ENCODE results near the gene TBKBP1.

Gene TBKBP1

GRCh38 chr17:47697906-47698711 lies 4.1 kb downstream of the TBKBP1 start:
- no peak overlapping the region for H3K27ac ChIP-seq
- peak overlapping the region; percentile 21; the same call in 1 of the 2 replicates for H3K9ac ChIP-seq
- H3K4me3 ChIP-seq: peak overlapping the region; percentile 73; the same call in 1 of the 2 replicates
- TF ChIP-seq Cebpa-rat (IDR thresholded peaks at IDR 0.05): no peak
- H3K4me2 ChIP-seq: peak overlapping the region; percentile 100
- peaks cover 29% of the 10 kb centered on the region for H4K20me1 ChIP-seq
- H3K9me3 ChIP-seq: no peaks in the 10 kb centered on the region
- H3K4me1 ChIP-seq: peaks cover 84% of the 10 kb centered on the region
- H3K27me3 ChIP-seq: no peaks in the 10 kb centered on the region
- H3K36me3 ChIP-seq: peaks cover 19% of the 10 kb centered on the region

- H3K4me2 ChIP-seq: peak overlapping the region; percentile 100
- TF ChIP-seq Cebpa-rat (IDR thresholded peaks at IDR 0.05): no peak
Observed at GRCh38 chr17:47698749-47699535, 5.0 kb downstream of the TBKBP1 start.

GRCh38 chr17:47699536-47699840 lies 5.5 kb downstream of the TBKBP1 start:
- Histone ChIP-seq H3K36me3 (peaks cover 19% of the 10 kb centered on the region), H3K9me3 (no peaks in the 10 kb centered on the region), H3K4me1 (peaks cover 93% of the 10 kb centered on the region), H3K27ac (no peak overlapping the region), H3K4me3 (no peak overlapping the region), H3K27me3 (no peaks in the 10 kb centered on the region), H4K20me1 (peaks cover 36% of the 10 kb centered on the region), H3K9ac (no peak overlapping the region), H3K4me2 (peak overlapping the region; percentile 100)
- TF ChIP-seq Cebpa-rat (IDR thresholded peaks at IDR 0.05): no peak

More at GRCh38 chr17:47698749-47699535, 5.0 kb downstream of the TBKBP1 start:
- Histone ChIP-seq H3K27me3 (no peaks in the 10 kb centered on the region), H3K4me3 (0 out of 2 replicates have a peak overlapping the region, but pooled peaks have one; percentile 2), H4K20me1 (peaks cover 31% of the 10 kb centered on the region), H3K36me3 (peaks cover 19% of the 10 kb centered on the region), H3K27ac (no peak overlapping the region), H3K9ac (0 out of 2 replicates have a peak overlapping the region, but pooled peaks have one; percentile 10), H3K9me3 (no peaks in the 10 kb centered on the region), H3K4me1 (peaks cover 88% of the 10 kb centered on the region)

- Histone ChIP-seq H3K27me3 (no peaks in the 10 kb centered on the region), H4K20me1 (peaks cover 48% of the 10 kb centered on the region), H3K36me3 (peaks cover 19% of the 10 kb centered on the region), H3K27ac (peak overlapping the region; percentile 66), H3K9ac (peak overlapping the region; percentile 49; the same call in 1 of the 2 replicates), H3K4me2 (peak overlapping the region; percentile 94), H3K9me3 (no peaks in the 10 kb centered on the region), H3K4me3 (no peak overlapping the region), H3K4me1 (peaks cover 97% of the 10 kb centered on the region)
- TF ChIP-seq Cebpa-rat (IDR thresholded peaks at IDR 0.05): no peak
Observed at GRCh38 chr17:47700471-47701449, 6.8 kb downstream of the TBKBP1 start.

- no peaks in the 10 kb centered on the region for H3K9me3 ChIP-seq
- H3K27me3 ChIP-seq: no peaks in the 10 kb centered on the region
- peak overlapping the region; percentile 66 for H3K27ac ChIP-seq
- peak overlapping the region; percentile 48; the same call in 1 of the 2 replicates for H3K4me3 ChIP-seq
- TF ChIP-seq Cebpa-rat (IDR thresholded peaks at IDR 0.05): no peak
- H3K4me2 ChIP-seq: peak overlapping the region; percentile 94
- H4K20me1 ChIP-seq: peaks cover 55% of the 10 kb centered on the region
- peaks cover 97% of the 10 kb centered on the region for H3K4me1 ChIP-seq
- peak overlapping the region; percentile 49; the same call in 1 of the 2 replicates for H3K9ac ChIP-seq
- peaks cover 19% of the 10 kb centered on the region for H3K36me3 ChIP-seq
Observed at GRCh38 chr17:47701608-47702007, 7.6 kb downstream of the TBKBP1 start.

GRCh38 chr17:47702391-47702995 lies 8.5 kb downstream of the TBKBP1 start:
- Histone ChIP-seq H4K20me1 (peaks cover 52% of the 10 kb centered on the region), H3K27ac (peak overlapping the region; percentile 66), H3K4me2 (peak overlapping the region; percentile 94), H3K27me3 (no peaks in the 10 kb centered on the region), H3K9ac (peak overlapping the region; percentile 49), H3K4me3 (peak overlapping the region; percentile 48; the same call in 1 of the 2 replicates), H3K9me3 (no peaks in the 10 kb centered on the region), H3K4me1 (peaks cover 97% of the 10 kb centered on the region), H3K36me3 (peaks cover 19% of the 10 kb centered on the region)
- TF ChIP-seq Cebpa-rat (IDR thresholded peaks at IDR 0.05): no peak

- peak overlapping the region; percentile 66 for H3K27ac ChIP-seq
- H3K4me1 ChIP-seq: peaks cover 97% of the 10 kb centered on the region
Observed at GRCh38 chr17:47703191-47703591, 9.2 kb downstream of the TBKBP1 start.

GRCh38 chr17:47703671-47704070 lies 9.7 kb downstream of the TBKBP1 start:
- H3K4me1 ChIP-seq: peaks cover 94% of the 10 kb centered on the region
- peak overlapping the region; percentile 66 for H3K27ac ChIP-seq
- H3K27me3 ChIP-seq: no peaks in the 10 kb centered on the region
- H3K9me3 ChIP-seq: no peaks in the 10 kb centered on the region
- peak overlapping the region; percentile 94 for H3K4me2 ChIP-seq
- H3K36me3 ChIP-seq: peaks cover 19% of the 10 kb centered on the region
- no peak for TF ChIP-seq Cebpa-rat (IDR thresholded peaks at IDR 0.05)
- peak overlapping the region; percentile 51; the same call in 1 of the 2 replicates for H3K9ac ChIP-seq
- peak overlapping the region; percentile 48 for H3K4me3 ChIP-seq
- peaks cover 40% of the 10 kb centered on the region for H4K20me1 ChIP-seq

More at GRCh38 chr17:47703191-47703591, 9.2 kb downstream of the TBKBP1 start:
- H3K27me3 ChIP-seq: no peaks in the 10 kb centered on the region
- H3K36me3 ChIP-seq: peaks cover 19% of the 10 kb centered on the region
- H4K20me1 ChIP-seq: peaks cover 45% of the 10 kb centered on the region
- no peak for TF ChIP-seq Cebpa-rat (IDR thresholded peaks at IDR 0.05)
- H3K9ac ChIP-seq: 0 out of 2 replicates have a peak overlapping the region, but pooled peaks have one; percentile 50
- peak overlapping the region; percentile 94 for H3K4me2 ChIP-seq
- H3K4me3 ChIP-seq: peak overlapping the region; percentile 48
- no peaks in the 10 kb centered on the region for H3K9me3 ChIP-seq

Data from BLaER1 (cell line).